Thymus (tissue), 11 donors: ENCODE data around the gene FAXC. TPM values are rescaled to one million over a fixed set of nuclear protein-coding genes. Genes with fewer than 3 reads are reported as not detected.

Experiments used
- DNase-seq, 9 donors: peaks; one replicate each; pipeline ENCODE4 v3.0.0-alpha.2; 2013; ENCODE audit warnings: low spot score in 9 of 9, low read depth in 6 of 9, missing footprints in 1 of 9
- H3K27ac ChIP-seq, 2 donors: one replicate each; pipeline ENCODE4 v1.5.1; 2013; ENCODE audit warnings: control low read depth in 1 of 2, low read depth in 1 of 2, low read length in 1 of 2, mild to moderate bottlenecking in 1 of 2, moderate library complexity in 1 of 2
- H3K27me3 ChIP-seq, 2 donors: one replicate each; pipeline ENCODE4 v1.5.1; 2013; ENCODE audit warnings: low read length in 1 of 2; ENCODE audit not compliant: control insufficient read depth in 2 of 2, insufficient read depth in 1 of 2
- H3K36me3 ChIP-seq, 2 donors: one replicate each; pipeline ENCODE4 v1.5.1; 2013; ENCODE audit warnings: low read length in 1 of 2, mild to moderate bottlenecking in 1 of 2, moderate library complexity in 1 of 2; ENCODE audit not compliant: control insufficient read depth in 2 of 2, insufficient read depth in 2 of 2
- H3K4me1 ChIP-seq, 2 donors: one replicate each; pipeline ENCODE4 v1.5.1; 2013; ENCODE audit warnings: low read length in 2 of 2; ENCODE audit not compliant: control insufficient read depth in 2 of 2, insufficient read depth in 2 of 2
- H3K4me3 ChIP-seq, 2 donors: one replicate each; pipeline ENCODE4 v1.5.1; 2013; ENCODE audit warnings: low read length in 2 of 2, control low read depth in 1 of 2, mild to moderate bottlenecking in 1 of 2
- H3K9me3 ChIP-seq, 2 donors: one replicate each; pipeline ENCODE4 v1.5.1; 2013; ENCODE audit warnings: low read length in 1 of 2, mild to moderate bottlenecking in 1 of 2; ENCODE audit not compliant: control insufficient read depth in 2 of 2, insufficient read depth in 1 of 2
- WGBS: extraction: QIAGEN DNeasy Blood & Tissue Kit; methylation state at CpG from one replicate; pipeline ENCODE4 v1.1.7; 2013; 5-methylcytosine and 5-hydroxymethylcytosine counted together
- polyA plus RNA-seq: library from polyadenylated mRNA; stranded (reverse); fragments of 200-250 nt; gene quantifications from one replicate; pipeline ENCODE4 v1.2.3, GENCODE V29; 2013
- total RNA-seq: library from RNA; stranded (reverse); fragments of 120-200 nt; gene quantifications from one replicate; pipeline ENCODE4 v1.2.4, GENCODE V29; 2013
- donor health status: healthy.

The FAXC gene
- total and polyA plus RNA-seq, 2 donors, result 2.9 to 11.7 TPM

DNA sequence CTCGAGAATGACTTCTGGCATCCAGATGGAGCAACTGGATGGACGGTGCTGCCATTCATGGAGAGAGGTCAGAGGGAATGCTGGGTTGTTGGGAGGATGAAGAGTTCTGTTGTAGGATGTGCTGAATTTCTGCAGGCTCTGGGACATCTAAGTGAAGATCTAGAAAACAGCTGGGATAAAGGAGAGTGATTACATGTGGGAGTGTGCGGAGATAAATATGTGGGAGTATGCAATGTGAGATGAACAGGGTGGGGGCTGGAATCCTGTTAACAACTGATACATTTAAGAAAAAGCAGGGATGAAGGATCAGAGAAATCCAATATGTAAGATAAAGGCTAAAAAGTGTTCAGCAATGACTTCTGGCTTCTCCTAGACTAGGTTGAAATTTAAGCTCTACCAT lies 43.1 kb downstream of the FAXC start:
- no peak for DNase-seq
- no peak overlapping the region for H3K27ac ChIP-seq
- peaks cover 0 to 2% of the 10 kb centered on the region in 2 donors for H3K27me3 ChIP-seq
- 95% methylated on average over 3 of the region's 3 CpGs for WGBS
- H3K9me3 ChIP-seq, result no peaks in the 10 kb centered on the region
- H3K4me3 ChIP-seq, result no peak overlapping the region
- no peaks in the 10 kb centered on the region for H3K36me3 ChIP-seq
- no peaks in the 10 kb centered on the region for H3K4me1 ChIP-seq

DNA sequence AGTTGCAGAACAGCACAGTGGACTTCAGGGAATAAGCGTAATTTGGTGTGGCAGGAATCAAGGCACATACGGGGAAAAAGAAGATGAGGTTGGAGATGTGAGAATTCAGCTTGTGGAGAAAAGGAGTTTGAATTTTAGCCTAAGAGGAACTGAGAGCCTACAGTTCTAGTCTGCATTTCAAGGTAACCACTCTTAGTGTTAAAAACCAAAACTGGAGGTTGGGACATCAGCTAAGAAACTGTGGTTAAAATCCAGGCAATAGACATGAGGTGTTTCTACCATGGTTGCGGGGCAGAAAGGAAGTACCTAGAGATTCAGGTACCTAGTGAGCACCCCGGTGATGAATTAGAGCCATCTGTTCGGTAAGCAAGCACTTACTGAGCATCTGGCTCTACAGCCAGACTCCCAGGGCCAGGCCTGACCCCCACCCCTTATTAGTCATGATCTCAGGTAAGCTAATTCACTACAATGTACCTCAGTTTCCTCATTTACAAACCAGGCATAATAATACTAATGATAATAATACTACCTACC lies 44.4 kb downstream of the FAXC start:
- H3K36me3 ChIP-seq, result no peaks in the 10 kb centered on the region
- WGBS, result 96% methylated on average over 5 of the region's 5 CpGs
- H3K4me1 ChIP-seq, result no peaks in the 10 kb centered on the region

DNA sequence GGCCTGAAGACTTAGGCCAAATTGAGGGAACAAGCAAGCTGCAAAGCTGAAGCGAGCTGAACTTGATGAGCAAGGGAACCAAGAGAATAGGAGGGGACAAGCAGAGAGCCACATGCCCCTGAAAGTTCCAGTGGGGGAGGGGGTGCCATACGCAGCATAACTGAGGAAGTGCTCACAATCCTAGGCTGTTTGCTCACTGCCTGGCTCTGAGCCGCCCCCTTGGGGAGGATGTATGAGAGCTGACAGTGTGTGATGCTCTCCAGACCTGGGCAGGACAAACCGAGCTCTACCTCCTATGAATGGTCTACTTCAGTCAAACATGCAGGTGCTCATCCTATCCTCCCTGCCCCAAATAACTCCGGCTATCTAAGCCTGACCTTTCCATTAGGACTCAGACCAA lies 52.1 kb downstream of the FAXC start:
- H3K27me3 ChIP-seq, result no peaks in the 10 kb centered on the region
- WGBS, result 89% methylated on average over 5 of the region's 5 CpGs
- no peaks in the 10 kb centered on the region for H3K9me3 ChIP-seq

More for the DNA sequence above, 44.4 kb downstream of the FAXC start:
- Histone ChIP-seq H3K4me3 (no peak overlapping the region), H3K9me3 (no peaks in the 10 kb centered on the region), H3K27me3 (peaks cover 0 to 2% of the 10 kb centered on the region in 2 donors), H3K27ac (no peak overlapping the region)
- no peak for DNase-seq

DNA sequence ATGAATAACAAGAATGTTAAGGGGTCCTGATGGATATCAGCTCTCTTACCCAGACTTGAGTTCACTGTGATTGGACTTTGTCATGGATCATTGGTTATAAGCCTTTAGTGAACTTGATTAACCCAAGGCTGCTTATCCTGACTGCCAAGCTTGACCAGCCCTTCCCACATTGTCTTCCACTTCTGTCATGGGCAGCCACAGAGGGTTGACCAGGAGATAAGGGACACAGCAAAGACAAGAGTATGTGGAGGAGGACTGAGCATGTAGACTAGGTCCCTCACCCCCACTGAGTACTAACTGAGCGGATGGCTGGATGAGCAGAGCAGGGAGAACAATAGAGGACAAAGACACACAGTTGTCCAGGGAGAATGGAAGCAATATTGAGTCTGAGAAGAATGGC lies 52.5 kb downstream of the FAXC start:
- no peaks in the 10 kb centered on the region for H3K9me3 ChIP-seq
- no peaks in the 10 kb centered on the region for H3K4me1 ChIP-seq
- no peaks in the 10 kb centered on the region for H3K27me3 ChIP-seq
- WGBS, result 90% methylated on average over 1 of the region's 1 CpG
- no peaks in the 10 kb centered on the region for H3K36me3 ChIP-seq
- no peak overlapping the region for H3K27ac ChIP-seq
- no peak for DNase-seq
- no peak overlapping the region for H3K4me3 ChIP-seq

More for the DNA sequence above, 52.1 kb downstream of the FAXC start:
- no peak for DNase-seq
- Histone ChIP-seq H3K4me1 (no peaks in the 10 kb centered on the region), H3K27ac (no peak overlapping the region), H3K36me3 (no peaks in the 10 kb centered on the region), H3K4me3 (no peak overlapping the region)

DNA sequence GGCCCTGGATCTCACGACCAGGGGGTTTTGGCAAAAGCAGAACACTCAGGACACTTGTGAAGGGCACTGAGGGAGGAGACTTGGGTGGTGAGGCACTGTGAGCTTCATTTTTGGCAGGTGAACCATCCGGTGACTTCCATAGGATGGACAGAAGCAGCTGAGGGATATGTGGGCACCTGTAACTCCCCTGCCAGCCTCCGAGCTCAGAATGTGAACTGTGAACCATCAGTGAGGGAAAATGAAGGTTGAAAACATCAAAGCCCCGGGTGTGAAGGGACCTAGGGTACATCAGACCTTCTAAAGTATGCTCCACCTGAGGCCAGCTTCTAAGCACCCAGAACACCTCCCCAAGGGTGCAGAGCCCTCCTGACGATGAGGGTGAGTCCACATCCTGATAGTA lies 53.2 kb downstream of the FAXC start:
- H3K27me3 ChIP-seq, result no peaks in the 10 kb centered on the region
- 92% methylated on average over 5 of the region's 5 CpGs for WGBS

DNA sequence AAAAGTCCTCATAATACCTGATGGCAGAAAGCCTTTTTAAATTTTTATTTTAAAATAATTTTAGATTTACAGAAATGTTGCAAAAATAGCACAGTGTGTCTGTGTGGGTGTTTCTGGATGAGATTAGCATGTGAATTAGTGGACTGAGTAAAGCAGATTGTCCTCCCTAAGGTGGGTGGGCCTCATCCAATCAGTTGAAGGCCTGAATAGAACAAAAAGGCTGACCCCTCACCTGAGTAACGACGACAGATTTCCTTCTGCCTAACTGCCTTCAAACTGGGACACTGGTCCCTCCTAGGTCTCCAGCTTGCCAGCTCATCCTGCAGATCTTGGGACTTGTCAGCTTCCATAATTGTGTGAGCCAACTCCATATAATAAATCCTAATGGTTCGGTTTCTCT lies 54.2 kb downstream of the FAXC start:
- Histone ChIP-seq H3K4me3 (no peak overlapping the region), H3K27me3 (no peaks in the 10 kb centered on the region), H3K36me3 (no peaks in the 10 kb centered on the region), H3K4me1 (no peaks in the 10 kb centered on the region), H3K27ac (no peak overlapping the region), H3K9me3 (no peaks in the 10 kb centered on the region)
- no peak for DNase-seq
- WGBS, result 93% methylated on average over 3 of the region's 3 CpGs

More for the DNA sequence above, 53.2 kb downstream of the FAXC start:
- DNase-seq, result no peak
- Histone ChIP-seq H3K9me3 (no peaks in the 10 kb centered on the region), H3K36me3 (no peaks in the 10 kb centered on the region), H3K27ac (no peak overlapping the region), H3K4me1 (no peaks in the 10 kb centered on the region), H3K4me3 (no peak overlapping the region)

DNA sequence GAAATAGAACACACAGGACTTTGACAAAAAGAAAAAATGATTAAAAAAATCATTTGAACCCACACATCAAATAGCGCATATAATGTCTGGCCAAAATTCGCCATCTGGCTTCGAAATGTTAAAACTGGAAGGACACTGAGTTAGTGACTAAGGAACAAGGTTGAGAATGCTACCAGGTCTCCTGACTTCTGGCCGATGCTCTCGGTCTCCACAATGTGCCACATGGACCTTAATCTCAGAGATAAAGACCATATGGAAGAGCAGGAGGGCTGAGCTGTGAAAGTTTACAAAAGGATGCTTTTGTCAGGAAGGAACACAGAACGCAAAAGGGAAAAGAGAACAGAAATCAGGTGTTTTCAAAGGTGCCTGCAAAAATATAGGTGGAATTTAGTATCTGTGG lies 54.7 kb downstream of the FAXC start:
- Histone ChIP-seq H3K36me3 (no peaks in the 10 kb centered on the region), H3K27ac (no peak overlapping the region), H3K4me1 (no peaks in the 10 kb centered on the region), H3K9me3 (no peaks in the 10 kb centered on the region), H3K27me3 (no peaks in the 10 kb centered on the region), H3K4me3 (no peak overlapping the region)
- no peak for DNase-seq
- 95% methylated on average over 6 of the region's 6 CpGs for WGBS

DNA sequence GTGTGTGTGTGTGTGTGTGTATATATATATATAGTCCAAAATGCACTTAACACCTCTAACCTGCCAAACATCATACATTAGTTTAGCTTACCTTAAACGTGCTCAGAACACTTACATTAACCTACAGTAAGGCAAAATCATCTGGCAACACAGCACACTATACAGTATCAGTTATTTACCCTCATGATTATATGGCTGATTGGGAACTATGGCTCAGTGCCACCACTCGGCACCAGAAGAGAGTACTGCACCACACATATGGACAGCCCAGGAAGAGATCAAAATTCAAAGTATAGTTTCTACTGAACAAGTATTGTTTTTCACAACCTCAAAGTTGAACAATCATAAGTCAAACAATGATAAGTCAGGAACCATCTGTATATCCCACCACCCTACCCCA lies 59.8 kb downstream of the FAXC start:
- Histone ChIP-seq H3K27ac (no peak overlapping the region), H3K9me3 (no peaks in the 10 kb centered on the region), H3K36me3 (no peaks in the 10 kb centered on the region), H3K4me1 (no peaks in the 10 kb centered on the region), H3K4me3 (no peak overlapping the region), H3K27me3 (no peaks in the 10 kb centered on the region)
- no peak for DNase-seq
- WGBS, result 89% methylated on average over 2 of the region's 2 CpGs

DNA sequence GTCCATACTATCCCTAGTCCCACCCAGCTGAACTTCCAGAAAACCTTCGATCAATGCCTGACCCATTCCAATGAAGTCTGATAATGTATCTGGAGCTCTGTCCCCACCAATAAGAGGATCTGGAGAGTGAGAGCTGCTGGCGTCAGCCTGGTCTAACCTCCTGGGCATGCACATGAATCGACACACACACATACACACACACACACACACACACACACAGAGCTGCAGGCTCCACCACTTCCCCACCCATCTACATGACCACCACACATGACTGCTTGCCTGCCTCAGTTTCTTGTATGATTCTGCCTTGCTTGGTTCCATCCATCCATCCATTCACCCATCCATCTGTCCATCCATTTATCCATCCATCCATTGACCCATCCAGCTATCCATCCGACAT lies 60.8 kb downstream of the FAXC start:
- H3K4me3 ChIP-seq, result no peak overlapping the region
- no peaks in the 10 kb centered on the region for H3K36me3 ChIP-seq
- no peak for DNase-seq
- no peaks in the 10 kb centered on the region for H3K9me3 ChIP-seq
- WGBS, result 97% methylated on average over 4 of the region's 4 CpGs
- H3K27ac ChIP-seq, result no peak overlapping the region
- no peaks in the 10 kb centered on the region for H3K27me3 ChIP-seq
- no peaks in the 10 kb centered on the region for H3K4me1 ChIP-seq

DNA sequence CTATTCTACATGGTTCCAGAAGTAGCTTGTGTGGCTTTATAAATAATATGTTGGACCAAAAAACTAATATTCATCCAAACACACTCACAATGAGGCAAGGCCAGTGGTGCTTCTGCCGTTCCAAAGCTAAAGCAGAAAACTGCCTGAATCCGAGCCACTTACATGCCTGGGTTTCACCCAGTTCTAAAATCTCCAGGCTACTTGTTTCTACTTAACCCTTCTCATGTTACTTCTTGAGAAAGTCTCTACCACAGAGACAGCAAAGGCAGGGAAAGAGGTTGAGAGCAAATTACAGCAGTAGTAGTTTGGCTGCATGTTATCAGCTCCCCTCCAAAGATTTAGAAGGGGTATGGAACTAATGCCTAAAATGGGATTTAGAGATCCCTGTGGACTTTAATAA lies 62.0 kb downstream of the FAXC start:
- H3K27ac ChIP-seq, result no peak overlapping the region
- no peaks in the 10 kb centered on the region for H3K27me3 ChIP-seq
- H3K36me3 ChIP-seq, result no peaks in the 10 kb centered on the region
- H3K4me1 ChIP-seq, result no peaks in the 10 kb centered on the region
- DNase-seq, result no peak
- 82% methylated on average over 2 of the region's 2 CpGs for WGBS
- no peak overlapping the region for H3K4me3 ChIP-seq
- H3K9me3 ChIP-seq, result no peaks in the 10 kb centered on the region
